ENCODE measurements around the gene FNDC10.
"Not testable (repeated sequence)": the region's sequence is repeated elsewhere in the genome, so short reads cannot be mapped to it uniquely, and the experiment has no call there.

- TF ChIP-seq POLR2A (IDR thresholded peaks at IDR 0.05; ENCODE audit: low read length); GATA1 (IDR thresholded peaks at IDR 0.05; ENCODE audit: low read depth, low read length): not testable (repeated sequence)
Measured at GRCh38 chr1:1640081-1640480, 40.1 kb upstream of the FNDC10 start.

Measured in erythroblast (primary cell).